ENCODE data around the gene HMG20A. TPM values are rescaled to one million over a fixed set of nuclear protein-coding genes. Genes with fewer than 3 reads are reported as not detected.

HMG20A gene
- total and polyA plus RNA-seq, 2 experiments from 2014 or later = 17.8 to 57.8 TPM

- TF ChIP-seq ZNF462 (CRISPR knock-in tag; IDR thresholded peaks at IDR 0.05) = no peak; the same call in 1 of the 2 replicates
Measured at GRCh38 chr15:77503240-77503639, 82.6 kb downstream of the HMG20A start (continued).

- H3K36me3 Mint-ChIP-seq (ENCODE audit: low read depth) = no peaks in the 10 kb centered on the region
- H3K4me3 Mint-ChIP-seq = no peak overlapping the region
- Histone ChIP-seq H3K27ac (ENCODE audit: low read depth) (no peak overlapping the region), H3K4me3 (no peak overlapping the region), H3K36me3 (ENCODE audit: insufficient read depth) (no peaks in the 10 kb centered on the region), H3F3A (replicated peaks; ENCODE audit: low read depth) (peaks cover 2% of the 10 kb centered on the region; the same call in 1 of the 2 replicates), H3K79me2 (replicated peaks; ENCODE audit: insufficient read depth) (no peaks in the 10 kb centered on the region; the same call in 1 of the 2 replicates), H3K4me1 (ENCODE audit: insufficient read depth) (peaks cover 46% of the 10 kb centered on the region), H3K4me2 (no peak overlapping the region), H3K9me2 (ENCODE audit: insufficient read depth) (no peaks in the 10 kb centered on the region), H3K27me3 (ENCODE audit: insufficient read depth) (no peaks in the 10 kb centered on the region), H4K20me1 (replicated peaks; ENCODE audit: insufficient read depth) (no peaks in the 10 kb centered on the region), H2AFZ (no peak overlapping the region)
- H3K4me1 Mint-ChIP-seq = peaks cover 61% of the 10 kb centered on the region
- DNase-seq (ENCODE audit: low spot score) = no peak
- H3K9me3 Mint-ChIP-seq = no peaks in the 10 kb centered on the region
- peaks cover 12% of the 10 kb centered on the region for H3K27me3 Mint-ChIP-seq (ENCODE audit: insufficient read depth, low read depth, poor library complexity)
- no peak overlapping the region for H3K27ac Mint-ChIP-seq
- no peak for ATAC-seq
- no peak for TF ChIP-seq CREB1 (CRISPR knock-in tag; IDR thresholded peaks at IDR 0.05; ENCODE audit: low read depth)
- no peak for TF ChIP-seq EZH2phosphoT487 (IDR thresholded peaks at IDR 0.05; ENCODE audit: unreplicated experiment)
- TF ChIP-seq NANOG (IDR thresholded peaks at IDR 0.05; ENCODE audit: borderline replicate concordance) = no peak
- TF ChIP-seq ZNF331 (CRISPR knock-in tag; IDR thresholded peaks at IDR 0.05; ENCODE audit: low read depth) = no peak
- TF ChIP-seq STAT1 (IDR thresholded peaks at IDR 0.05; ENCODE audit: unreplicated experiment) = no peak
- TF ChIP-seq CTCF (conservative IDR thresholded peaks at IDR 0.05; ENCODE audit: low read depth in 2 of 2) = no peak
- TF ChIP-seq ZNF462 (CRISPR knock-in tag; IDR thresholded peaks at IDR 0.05) = no peak
- TF ChIP-seq ZNF114 (CRISPR knock-in tag; IDR thresholded peaks at IDR 0.05) = no peak
- TF ChIP-seq POLR2AphosphoS5 (IDR thresholded peaks at IDR 0.05; ENCODE audit: low read depth) = no peak
Measured at GRCh38 chr15:77503764-77504163, 83.1 kb downstream of the HMG20A start.

Data from GM23338 (cell line).